Left kidney (tissue), 8 donors: ENCODE data around the gene ELOVL6. TPM values are rescaled to one million over a fixed set of nuclear protein-coding genes. Genes with fewer than 3 reads are reported as not detected.
"Not testable (repeated sequence)": the region's sequence is repeated elsewhere in the genome, so short reads cannot be mapped to it uniquely, and the experiment has no call there.

ENCODE experiments used
- DNase-seq: peaks from one replicate; pipeline ENCODE4 v3.0.0-alpha.2; 2013
- long read RNA-seq, 8 donors: transcript quantifications; one replicate each; lab custom pipeline, GENCODE V29; 2026
- polyA plus RNA-seq: library from polyadenylated mRNA; unstranded; fragments of 120-200 nt; gene quantifications from one replicate; pipeline ENCODE4 v1.2.1, GENCODE V29; 2013; ENCODE audit not compliant: insufficient read length

The ELOVL6 gene, protein sequence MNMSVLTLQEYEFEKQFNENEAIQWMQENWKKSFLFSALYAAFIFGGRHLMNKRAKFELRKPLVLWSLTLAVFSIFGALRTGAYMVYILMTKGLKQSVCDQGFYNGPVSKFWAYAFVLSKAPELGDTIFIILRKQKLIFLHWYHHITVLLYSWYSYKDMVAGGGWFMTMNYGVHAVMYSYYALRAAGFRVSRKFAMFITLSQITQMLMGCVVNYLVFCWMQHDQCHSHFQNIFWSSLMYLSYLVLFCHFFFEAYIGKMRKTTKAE
- 38.2 TPM for polyA plus RNA-seq
- long read RNA-seq, donor 1, transcript ELOVL6-201 (4 exons, 3,090 nt) = major isoform, 9 of 9 reads
- long read RNA-seq, donor 1, partial matches to known transcripts = 0 of 9 reads
- long read RNA-seq, donor 1, other reads (novel, unspliced or antisense) = 0 of 9 reads
- long read RNA-seq, donor 2, full-length matches to known transcripts = 11 of 11 reads
- long read RNA-seq, donor 2, partial matches to known transcripts = 0 of 11 reads
- long read RNA-seq, donor 2, other reads (novel, unspliced or antisense) = 0 of 11 reads
- long read RNA-seq, donor 3, transcript ELOVL6-201 (4 exons, 3,090 nt) = major isoform, 11 of 12 reads
- long read RNA-seq, donor 3, partial matches to known transcripts = 0 of 12 reads
- long read RNA-seq, donor 3, other reads (novel, unspliced or antisense) = 0 of 12 reads
- long read RNA-seq, donor 4 = 0 reads
- long read RNA-seq, donor 5, full-length matches to known transcripts = 20 of 20 reads
- long read RNA-seq, donor 5, partial matches to known transcripts = 0 of 20 reads
- long read RNA-seq, donor 5, other reads (novel, unspliced or antisense) = 0 of 20 reads
- long read RNA-seq, donor 6, partial matches to known transcripts = 0 of 3 reads
- long read RNA-seq, donor 6, other reads (novel, unspliced or antisense) = 0 of 3 reads
- long read RNA-seq, donor 7, transcript ELOVL6-201 (4 exons, 3,090 nt) = major isoform, 12 of 13 reads
- long read RNA-seq, donor 7, partial matches to known transcripts = 0 of 13 reads
- long read RNA-seq, donor 7, other reads (novel, unspliced or antisense) = 0 of 13 reads
- long read RNA-seq, donor 8, partial matches to known transcripts = 0 of 2 reads
- long read RNA-seq, donor 8, other reads (novel, unspliced or antisense) = 0 of 2 reads

DNA sequence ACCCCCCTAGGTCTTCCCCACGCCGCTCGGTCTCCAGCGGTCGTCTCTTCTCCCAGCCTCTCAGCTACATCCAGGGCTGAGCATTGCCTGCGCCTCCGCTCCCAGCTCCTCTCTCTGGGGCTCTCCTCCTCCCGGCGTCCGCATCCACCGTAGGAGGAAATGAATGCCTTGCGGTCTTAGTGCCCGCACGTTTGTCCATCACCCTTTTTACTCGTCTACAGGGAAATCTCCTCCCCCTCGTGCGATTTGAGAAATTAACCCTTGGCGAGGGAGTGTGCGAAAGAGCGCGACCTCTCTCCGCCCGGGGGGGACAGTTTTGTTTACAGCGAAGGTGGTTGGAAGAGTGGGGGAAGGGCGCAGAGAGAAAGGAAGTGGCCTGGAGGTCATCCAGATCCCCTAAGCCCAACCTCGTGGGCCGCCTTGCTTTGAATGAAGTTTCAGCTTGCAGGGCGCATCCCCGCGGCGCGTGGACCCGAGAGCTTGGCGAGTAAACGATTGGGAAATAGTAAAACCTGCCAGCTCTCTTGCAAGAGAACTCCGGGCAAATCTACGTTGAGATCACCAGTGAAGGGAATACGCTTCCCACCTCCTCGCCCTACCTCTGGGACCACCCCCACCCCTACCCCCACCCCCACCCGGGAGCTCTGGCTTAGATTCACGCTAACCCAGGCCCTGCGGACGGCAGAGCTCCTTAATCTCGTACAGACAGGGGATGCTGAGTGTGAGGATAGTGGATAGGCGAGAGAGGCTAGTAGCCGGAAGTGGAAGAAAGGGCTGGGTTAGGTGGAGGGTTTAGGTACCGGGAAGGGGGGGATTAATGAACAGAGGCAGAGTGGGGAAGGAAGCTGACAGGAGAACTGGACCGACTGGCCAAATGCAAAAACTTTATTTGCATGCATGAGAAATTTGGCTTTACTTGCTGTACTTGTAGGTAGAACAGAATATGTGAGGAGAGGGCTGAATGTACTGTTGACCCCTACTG is at the start of gene ELOVL6:
ELOVL6 (minus strand) TSS at position 181 of the 982 bp plus-strand sequence. CDS start 280 bp downstream, outside the sequence.
- DNase-seq = peak; percentile 73

- DNase-seq = no peak
Observed at GRCh38 chr4:110248100-110248499, 49.7 kb upstream of the ELOVL6 start.

DNA sequence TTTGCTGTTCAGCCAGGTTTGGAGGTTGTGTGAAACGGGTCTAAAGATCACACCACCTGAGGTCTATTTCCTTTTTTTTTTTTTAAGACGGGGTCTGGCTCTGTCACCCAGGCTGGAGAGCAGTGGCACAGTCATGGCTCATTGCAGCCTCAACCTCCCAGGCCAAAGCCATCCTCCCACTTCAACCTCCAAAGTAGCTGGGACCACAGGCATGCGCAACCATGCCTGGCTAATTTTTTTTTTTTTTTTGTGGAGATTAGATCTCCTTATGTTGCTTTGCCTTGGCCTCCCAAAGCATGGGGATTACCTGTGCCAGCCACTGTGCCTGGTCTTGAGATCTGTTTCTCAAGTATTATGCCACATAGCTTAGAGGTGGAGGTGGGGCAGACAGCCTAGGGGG is 49.2 kb upstream of the ELOVL6 start:
- no peak for DNase-seq

- DNase-seq = peak; percentile 22
Observed at GRCh38 chr4:110245577-110245976, 47.2 kb upstream of the ELOVL6 start.

- no peak for DNase-seq
Observed at GRCh38 chr4:110236324-110236723, 37.9 kb upstream of the ELOVL6 start.

DNA sequence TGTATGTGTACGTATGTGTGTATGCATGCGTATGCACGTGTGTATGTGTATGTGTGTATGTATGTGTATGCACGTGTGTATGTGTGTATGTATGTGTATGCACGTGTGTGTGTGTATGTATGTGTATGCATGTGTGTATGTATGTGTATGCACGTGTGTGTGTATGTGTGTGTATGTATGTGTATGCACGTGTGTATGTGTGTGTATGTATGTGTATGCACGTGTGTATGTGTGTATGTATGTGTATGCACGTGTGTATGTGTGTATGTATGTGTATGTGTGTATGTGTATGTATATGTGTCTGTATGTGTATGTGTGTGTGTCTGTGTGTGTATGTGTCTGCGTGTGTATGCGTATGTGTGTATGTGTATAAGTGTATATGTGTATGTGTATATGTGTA is 35.2 kb upstream of the ELOVL6 start:
- not testable (repeated sequence) for DNase-seq

GRCh38 chr4:110231869-110232268 is 33.5 kb upstream of the ELOVL6 start:
- DNase-seq = no peak

DNA sequence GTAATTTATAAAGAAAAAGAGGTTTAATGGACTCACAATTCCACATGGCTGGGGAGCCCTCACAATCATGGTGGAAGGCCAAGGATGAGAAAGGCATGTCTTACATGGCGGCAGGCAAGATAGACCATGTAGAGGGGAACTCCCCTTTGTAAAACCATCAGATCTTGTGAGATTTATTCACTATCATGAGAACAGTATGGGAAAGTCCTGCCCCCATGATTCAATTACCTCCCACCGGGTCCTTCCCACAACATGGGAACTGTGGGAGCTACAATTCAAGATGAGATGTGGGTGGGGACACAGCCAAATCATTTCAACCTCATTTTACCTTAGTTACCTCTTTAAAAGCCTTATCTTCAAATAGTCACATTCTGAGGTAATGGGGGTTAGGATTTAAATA is 30.9 kb upstream of the ELOVL6 start:
- DNase-seq = no peak

DNA sequence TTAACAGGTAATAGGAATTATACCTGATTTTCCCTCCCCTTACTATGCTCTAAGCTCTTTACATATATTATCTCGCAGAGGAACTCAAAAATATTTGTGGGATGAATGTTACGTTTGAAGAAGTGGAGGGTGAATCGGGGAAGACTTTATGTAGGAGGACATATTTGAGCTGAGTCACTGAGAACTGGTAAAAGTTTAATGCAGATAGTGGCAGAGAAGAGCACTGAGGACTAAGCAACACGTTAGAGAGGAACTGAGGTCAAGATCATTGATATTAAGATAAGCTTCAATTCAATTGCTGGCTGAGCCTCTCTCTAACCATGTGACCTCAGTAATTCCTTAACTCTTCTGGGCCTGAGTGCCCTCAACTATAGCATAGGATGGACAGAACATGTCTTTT is 26.4 kb upstream of the ELOVL6 start:
- no peak for DNase-seq

DNA sequence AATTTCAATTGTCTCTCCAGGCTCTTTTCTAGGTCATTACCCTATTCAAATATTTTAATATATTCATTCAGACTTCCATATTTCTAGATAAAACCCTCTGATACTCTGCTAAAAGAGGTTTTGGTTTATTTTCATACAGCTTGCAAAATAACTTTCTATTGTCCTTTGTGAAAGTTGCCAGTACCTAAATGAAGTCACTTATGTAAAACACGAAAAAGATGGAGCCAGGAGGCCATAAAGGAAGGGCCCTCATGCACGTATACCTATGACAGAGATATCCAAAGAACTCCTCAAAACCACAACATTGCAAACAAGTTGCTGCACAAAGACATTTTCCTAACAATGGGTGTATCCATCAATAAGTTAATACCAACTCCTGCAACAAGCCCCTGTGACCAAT is 25.7 kb upstream of the ELOVL6 start:
- no peak for DNase-seq

GRCh38 chr4:110218935-110219334 is 20.5 kb upstream of the ELOVL6 start:
- DNase-seq = not testable (repeated sequence)

DNA sequence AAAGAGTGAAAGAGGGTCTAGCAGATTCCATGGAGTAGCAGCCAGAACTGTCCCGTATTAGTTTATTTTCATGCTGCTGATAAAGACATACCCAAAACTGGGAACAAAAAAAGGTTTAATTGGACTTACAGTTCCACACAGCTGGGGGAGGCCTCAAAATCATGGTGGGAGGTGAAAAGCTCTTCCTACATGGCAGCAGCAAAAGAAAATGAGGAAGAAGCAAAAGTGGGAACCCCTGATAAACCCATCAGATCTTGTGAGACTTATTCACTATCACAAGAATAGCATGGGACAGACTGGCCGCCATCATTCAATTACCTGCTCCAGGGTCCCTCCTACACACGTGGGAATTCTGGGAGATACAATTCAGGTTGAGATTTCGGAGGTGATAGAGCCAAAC is 18.8 kb upstream of the ELOVL6 start:
- DNase-seq = not testable (repeated sequence)

DNA sequence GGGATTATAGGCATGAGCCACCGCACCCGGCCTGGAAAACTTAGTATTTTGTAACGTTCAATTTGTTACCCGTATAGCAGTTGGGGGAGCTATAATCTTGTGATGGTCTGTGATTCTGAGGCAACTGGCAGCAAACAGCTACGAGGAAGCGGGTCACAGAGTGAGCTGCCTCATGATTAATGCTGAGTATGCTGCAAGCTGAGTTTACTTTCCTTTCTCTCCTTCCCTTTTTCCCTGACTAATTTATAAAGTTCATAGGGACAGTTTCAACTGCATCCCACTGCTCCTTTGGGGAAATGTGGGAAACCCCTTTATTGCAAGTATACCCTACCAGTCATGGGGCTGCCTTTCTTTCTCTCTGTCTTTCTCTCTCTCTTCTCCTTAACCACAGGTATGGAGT is 17.7 kb upstream of the ELOVL6 start:
- DNase-seq = no peak

- DNase-seq = no peak
Observed at GRCh38 chr4:110211770-110212061, 13.3 kb upstream of the ELOVL6 start.

DNA sequence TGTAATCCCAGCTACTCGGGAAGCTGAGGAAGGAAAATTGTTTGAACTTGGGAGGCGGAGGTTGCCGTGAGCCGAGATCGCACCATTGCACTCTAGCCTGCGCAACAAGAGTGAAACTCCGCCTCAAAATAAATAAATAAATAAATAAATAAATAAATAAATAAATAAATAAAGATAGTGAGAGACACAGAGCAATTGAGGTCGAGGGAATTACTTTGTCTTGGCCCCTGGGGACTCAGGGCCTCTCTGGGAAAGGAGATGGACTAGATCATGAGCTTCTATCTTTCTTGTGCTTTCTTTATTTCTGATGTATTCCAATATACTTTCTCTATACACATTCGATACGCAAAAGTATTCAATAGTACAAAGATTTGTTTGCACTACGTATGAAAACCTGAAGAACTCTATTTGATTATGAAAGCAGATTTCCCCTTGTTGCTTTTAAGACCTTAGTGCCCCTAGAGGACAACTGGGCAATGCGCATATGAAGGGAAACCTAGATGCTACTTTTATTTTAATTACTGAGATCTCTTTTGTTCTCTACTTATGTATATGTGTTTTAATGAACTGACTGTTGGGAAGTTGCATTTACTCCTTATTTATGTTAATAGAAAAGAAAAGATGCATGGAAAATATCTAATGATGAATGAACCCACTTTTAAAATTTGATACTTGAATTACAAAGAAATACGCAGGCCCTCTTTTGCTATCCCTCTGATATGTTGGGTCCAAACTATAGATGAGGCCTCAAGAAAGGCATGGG is 12.8 kb upstream of the ELOVL6 start:
- no peak for DNase-seq

DNA sequence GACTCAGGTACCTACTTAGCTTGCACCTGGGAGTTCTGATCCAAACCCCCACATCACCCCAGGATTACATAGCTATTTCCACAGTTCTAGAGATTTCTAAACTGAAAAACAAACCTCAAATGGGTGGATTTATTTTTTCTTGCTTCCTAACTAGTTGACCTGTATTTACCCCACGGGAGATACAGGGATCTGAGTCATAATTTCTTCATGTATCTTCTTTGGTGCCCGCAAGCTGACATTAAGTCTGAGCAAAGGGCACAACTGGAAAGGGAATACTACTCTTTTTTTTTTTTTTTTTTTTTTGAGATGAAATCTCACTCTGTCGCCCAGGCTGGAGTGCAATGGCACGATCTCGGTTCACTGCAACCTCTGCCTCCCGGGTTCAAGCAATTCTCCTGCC is 10.0 kb upstream of the ELOVL6 start:
- no peak for DNase-seq

DNA sequence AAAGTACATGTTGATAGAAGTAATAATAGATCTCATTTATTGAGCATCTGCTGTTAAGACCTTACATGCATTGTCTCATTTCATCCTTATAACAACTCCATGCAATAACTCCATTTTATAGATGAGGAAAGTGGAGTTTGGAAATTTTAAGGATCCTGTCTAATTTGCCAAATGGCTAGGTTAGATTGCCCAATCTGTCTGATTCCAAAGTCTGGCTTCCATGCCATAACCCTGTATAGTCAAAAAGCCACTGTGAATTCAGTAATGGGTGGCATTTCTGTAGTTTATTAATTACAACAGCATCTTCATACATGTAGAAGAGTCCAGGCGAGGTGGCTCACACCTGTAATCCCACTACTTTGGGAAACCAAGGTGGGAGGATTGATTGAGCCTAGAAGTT is 8.8 kb upstream of the ELOVL6 start:
- no peak for DNase-seq

DNA sequence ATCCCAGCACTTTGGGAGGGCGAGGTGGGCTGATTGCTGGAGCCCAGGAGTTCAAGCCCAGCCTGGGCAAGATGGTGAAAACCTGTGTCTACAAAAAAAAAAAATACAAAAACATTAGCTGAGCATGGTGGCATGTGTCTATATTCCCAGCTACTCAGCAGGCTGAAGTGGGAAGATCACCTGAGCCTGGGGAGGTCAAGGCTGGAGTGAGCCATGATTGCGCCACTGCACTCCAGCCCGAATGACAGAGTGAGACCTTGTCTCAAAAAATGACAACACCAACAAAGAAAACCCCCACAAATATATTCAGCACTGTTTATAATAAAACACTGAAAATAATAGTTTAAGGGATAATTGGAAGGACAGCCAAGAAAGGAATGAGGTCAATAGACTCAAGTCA is 3.6 kb upstream of the ELOVL6 start:
- no peak for DNase-seq

GRCh38 chr4:110201502-110201901 is 3.1 kb upstream of the ELOVL6 start:
- DNase-seq = no peak

DNA sequence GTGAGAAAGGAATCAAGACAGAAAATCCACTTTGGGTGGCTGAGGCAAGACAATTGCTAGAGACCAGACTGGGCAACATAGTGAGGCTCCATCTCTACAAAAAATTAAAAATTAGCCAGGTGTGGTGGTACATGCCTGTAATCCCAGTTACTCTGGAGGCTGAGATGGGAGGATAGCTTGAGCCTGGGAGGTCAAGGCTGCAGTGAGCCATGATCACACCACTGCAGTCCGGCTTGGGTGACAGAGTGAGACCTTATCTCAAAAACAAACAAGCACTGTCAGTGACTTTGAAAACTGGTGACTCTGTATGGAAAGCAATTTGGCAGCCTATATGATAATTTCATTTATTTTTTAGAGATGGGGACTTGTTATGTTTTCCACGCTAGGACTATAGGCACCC is 2.3 kb upstream of the ELOVL6 start:
- DNase-seq = no peak

DNA sequence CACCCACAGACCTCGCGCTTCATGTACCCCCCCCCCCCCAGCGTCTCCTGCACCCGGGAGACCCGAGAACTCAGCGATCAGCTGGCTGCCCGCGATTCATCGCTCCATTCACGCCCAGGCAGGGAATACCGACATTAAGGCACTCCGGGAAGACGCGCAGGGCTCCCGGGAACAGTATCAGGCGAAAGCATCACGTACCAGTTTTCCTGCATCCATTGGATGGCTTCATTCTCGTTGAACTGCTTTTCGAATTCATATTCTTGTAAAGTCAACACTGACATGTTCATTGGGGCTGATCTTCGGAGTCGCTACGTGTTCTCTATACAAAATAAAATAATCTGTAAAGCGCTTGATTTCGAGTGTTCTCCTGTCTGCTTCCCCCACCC is 373 bp downstream of the ELOVL6 start:
- DNase-seq = no peak
